Body of pancreas (tissue), 4 donors: Measurements from ENCODE around the gene CCDC107. TPM values are rescaled to one million over a fixed set of nuclear protein-coding genes. Genes with fewer than 3 reads are reported as not detected.

ENCODE experiments used
- ATAC-seq: fragments of 150-250 bp; one replicate; pipeline ENCODE4 v1.9.1; 2016
- DNase-seq, 4 donors: peaks; one replicate each; pipeline ENCODE4 v3.0.0-alpha.2; 2019
- H3K27ac ChIP-seq, 4 donors: fragments of 200-600 bp; sonication (generic); 1 replicate in 3 of 4; 2 replicates in 1 of 4; pipeline versions ENCODE4 v1.5.1 to v1.6.1; 2016 to 2019; ENCODE audit warnings: mild to moderate bottlenecking in 1 of 4, mixed read lengths in 1 of 4, moderate library complexity in 1 of 4
- H3K27me3 ChIP-seq, 2 donors: fragments of 200-600 bp; sonication (generic); one replicate each; pipeline ENCODE4 v1.6.0; 2016; ENCODE audit warnings: mild to moderate bottlenecking in 1 of 2
- H3K36me3 ChIP-seq, 2 donors: fragments of 200-600 bp; sonication (generic); replicated peaks in 1 of 2; 2 replicates each; pipeline ENCODE4 v1.5.1; 2016; ENCODE audit warnings: low read depth in 2 of 2; ENCODE audit not compliant: insufficient read depth in 1 of 2
- H3K4me1 ChIP-seq: fragments of 200-600 bp; sonication (generic); one replicate; pipeline ENCODE4 v1.6.0; 2016
- H3K4me3 ChIP-seq, 2 donors: fragments of 200-600 bp; sonication (generic); 1 replicate in 1 of 2; 2 replicates in 1 of 2; pipeline ENCODE4 v1.5.1; 2016 to 2019
- H3K9me3 ChIP-seq, 3 donors: fragments of 200-600 bp; sonication (generic); 1 replicate in 2 of 3; 2 replicates in 1 of 3; pipeline ENCODE4 v1.5.1; 2016
- CTCF ChIP-seq, 7 experiments: fragments of 450-650 bp in 4 of 7; fragments of 200-600 bp in 3 of 7; sonication (generic) in 3 of 7; IDR thresholded peaks; one replicate each; pipeline ENCODE4 v1.5.1; 2016 to 2019; ENCODE audit warnings: antibody characterized with exemption in 7 of 7
- POLR2A ChIP-seq, 3 donors: fragments of 450-650 bp; IDR thresholded peaks; one replicate each; pipeline ENCODE4 v1.6.1; 2016; ENCODE audit warnings: antibody characterized with exemption in 3 of 3, mild to moderate bottlenecking in 2 of 3
- WGBS, 2 donors: methylation state at CpG; one replicate each; pipeline ENCODE4 v1.1.5; 2017; 5-methylcytosine and 5-hydroxymethylcytosine counted together
- intact Hi-C: fragments of 100-400 bp; cut with DNase I; formaldehyde crosslinking; loops from one replicate; pipeline ENCODE4 v1.15.1; 2023
- total RNA-seq, 2 donors: library from RNA; depleted of rRNA; stranded (reverse); fragments of >200 nt; gene quantifications; one replicate each; pipeline ENCODE4 v1.1.0, GENCODE V29; 2016

The CCDC107 gene
- total RNA-seq, 2 donors from 2014 or later: 15.8 to 42.2 TPM

GRCh38 chr9:35651956-35652828 lies 5.9 kb upstream of the CCDC107 start:
- peak overlapping the region in 3 of 4 donors; percentile 17 to 56 (median 45) for H3K27ac ChIP-seq
- DNase-seq: peak in 1 of 4 donors; percentile 12
- H3K27me3 ChIP-seq: no peaks in the 10 kb centered on the region
- intact Hi-C loops: loop anchor here (5.0 kb wide), 1 partner anchor 80 kb away; the partner anchor contains the start of genes CREB3 and TLN1
- 66 to 77% methylated on average over 4 to 7 of the region's 7 CpGs for WGBS, 2 donors
- no peaks in the 10 kb centered on the region for H3K36me3 ChIP-seq
- peaks cover 15% of the 10 kb centered on the region for H3K4me1 ChIP-seq
- peak; percentile 17 for ATAC-seq
- H3K9me3 ChIP-seq: no peaks in the 10 kb centered on the region
- H3K4me3 ChIP-seq: no peak overlapping the region
- TF ChIP-seq POLR2A (IDR thresholded peaks at IDR 0.05) (no peak), CTCF (IDR thresholded peaks at IDR 0.05) (no peak)

- H3K4me1 ChIP-seq: peaks cover 17% of the 10 kb centered on the region
- WGBS, 2 donors: 84 to 89% methylated on average over 8 of the region's 8 CpGs
- no peaks in the 10 kb centered on the region for H3K9me3 ChIP-seq
- no peaks in the 10 kb centered on the region for H3K36me3 ChIP-seq
- H3K4me3 ChIP-seq: no peak overlapping the region
- H3K27me3 ChIP-seq: no peaks in the 10 kb centered on the region
- intact Hi-C loops: loop anchor here (5.0 kb wide), 1 partner anchor 79 kb away; the partner anchor contains the start of genes CREB3 and TLN1
- peak overlapping the region in 1 of 4 donors; percentile 56 for H3K27ac ChIP-seq
- TF ChIP-seq CTCF (IDR thresholded peaks at IDR 0.05) (no peak), POLR2A (IDR thresholded peaks at IDR 0.05) (no peak)
- ATAC-seq (no peak), DNase-seq (peak in 1 of 4 donors; percentile 11)
Measured at GRCh38 chr9:35652829-35653209, 5.3 kb upstream of the CCDC107 start.

GRCh38 chr9:35653611-35654010 lies 4.5 kb upstream of the CCDC107 start:
- Histone ChIP-seq H3K27ac (no peak overlapping the region), H3K36me3 (no peaks in the 10 kb centered on the region), H3K27me3 (no peaks in the 10 kb centered on the region), H3K9me3 (no peaks in the 10 kb centered on the region), H3K4me1 (peaks cover 17% of the 10 kb centered on the region), H3K4me3 (no peak overlapping the region)
- TF ChIP-seq POLR2A (IDR thresholded peaks at IDR 0.05) (no peak), CTCF (IDR thresholded peaks at IDR 0.05) (no peak)
- 92 to 100% methylated on average over 1 to 2 of the region's 2 CpGs for WGBS, 2 donors
- DNase-seq (no peak), ATAC-seq (no peak)
- intact Hi-C loops: loop anchor here (5.0 kb wide), 1 partner anchor 79 kb away; the partner anchor contains the start of genes CREB3 and TLN1

GRCh38 chr9:35656348-35656747 lies 1.7 kb upstream of the CCDC107 start:
- no peak overlapping the region for H3K4me3 ChIP-seq
- WGBS, 2 donors: 83 to 88% methylated on average over 12 to 17 of the region's 17 CpGs
- no peak for DNase-seq
- no peak for ATAC-seq
- no peak overlapping the region for H3K27ac ChIP-seq
- H3K9me3 ChIP-seq: no peaks in the 10 kb centered on the region
- H3K4me1 ChIP-seq: peaks cover 42% of the 10 kb centered on the region
- no peaks in the 10 kb centered on the region for H3K36me3 ChIP-seq
- no peaks in the 10 kb centered on the region for H3K27me3 ChIP-seq
- intact Hi-C loops: no loop called here
- TF ChIP-seq CTCF (IDR thresholded peaks at IDR 0.05) (no peak), POLR2A (IDR thresholded peaks at IDR 0.05) (no peak)
